ENCODE data around the gene FKBP3. TPM values are rescaled to one million over a fixed set of nuclear protein-coding genes. Genes with fewer than 3 reads are reported as not detected.
"Not testable (repeated sequence)": the region's sequence is repeated elsewhere in the genome, so short reads cannot be mapped to it uniquely, and the experiment has no call there.

Gene FKBP3
- total and polyA plus RNA-seq, 2 donors (not counting 3 experiments of a cell fraction or from before 2014, with no cell fraction given), result 23.2 to 92.9 TPM

DNA sequence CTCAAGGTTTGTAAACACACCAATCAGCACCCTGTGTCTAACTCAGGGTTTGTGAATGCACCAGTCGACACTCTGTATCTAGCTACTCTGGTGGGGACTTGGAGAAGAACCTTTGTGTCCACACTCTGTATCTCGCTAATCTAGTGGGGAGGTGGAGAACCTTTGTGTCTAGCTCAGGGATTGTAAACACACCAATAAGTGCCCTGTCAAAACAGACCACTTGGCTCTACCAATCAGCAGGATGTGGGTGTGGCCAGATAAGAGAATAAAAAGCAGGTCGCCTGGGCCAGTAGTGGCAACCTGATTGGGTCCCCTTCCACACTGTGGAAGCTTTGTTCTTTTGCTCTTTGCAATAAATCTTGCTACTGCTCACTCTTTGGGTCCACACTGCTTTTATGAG is 53.2 kb downstream of the FKBP3 start:
- H2AFZ ChIP-seq (ENCODE audit: low read depth, low read length); dilution Hi-C loops (cut with MboI; ENCODE audit: extremely low pct_ligation_motif_present, low sequenced_read_pairs); H3K9ac ChIP-seq (replicated peaks; ENCODE audit: extremely low read depth, insufficient read depth, low read length); H4K20me1 ChIP-seq (replicated peaks; ENCODE audit: control insufficient read depth, extremely low read depth, insufficient read depth, low read length); H3K9me1 ChIP-seq (replicated peaks; ENCODE audit: control insufficient read depth, extremely low read depth, insufficient read depth, low read length); H3K27me3 ChIP-seq (ENCODE audit: control insufficient read depth in 2 of 2, insufficient read depth in 2 of 2, low read length in 2 of 2); BruUV-seq (replicated peaks); H3K4me2 ChIP-seq (ENCODE audit: insufficient read depth, low read length); H3K27ac ChIP-seq (ENCODE audit: insufficient read depth, low read depth, low read length); H3K4me1 ChIP-seq (ENCODE audit: control insufficient read depth, extremely low read depth, insufficient read depth, low read length); POLR2A ChIA-PET; H3K9me3 ChIP-seq (replicated peaks; ENCODE audit: control insufficient read depth, insufficient read depth, low read length); FAIRE-seq; H3K4me3 ChIP-seq (replicated peaks in 1 of 3; ENCODE audit: insufficient read depth in 1 of 3, low read depth in 1 of 3, low read length in 3 of 3); DNase-seq (ENCODE audit: low read depth, low spot score); H3K36me3 ChIP-seq (ENCODE audit: control insufficient read depth in 2 of 2, extremely low read depth in 1 of 2, insufficient read depth in 2 of 2, low read length in 2 of 2): not testable (repeated sequence)
- H3K79me2 ChIP-seq (ENCODE audit: control insufficient read depth, insufficient read depth, low read length), result peaks cover 22% of the 10 kb centered on the region
- intact Hi-C loops (cut with micrococcal nuclease), result loop anchor here (5.0 kb wide), 1 partner anchor 184 kb away; a partner anchor contains a TSS
- CTCF ChIA-PET, result interaction anchor here (1.1 kb wide), 1 partner anchor 9 kb away, joined by 3 read pairs; no protein-coding TSS in a partner anchor

DNA sequence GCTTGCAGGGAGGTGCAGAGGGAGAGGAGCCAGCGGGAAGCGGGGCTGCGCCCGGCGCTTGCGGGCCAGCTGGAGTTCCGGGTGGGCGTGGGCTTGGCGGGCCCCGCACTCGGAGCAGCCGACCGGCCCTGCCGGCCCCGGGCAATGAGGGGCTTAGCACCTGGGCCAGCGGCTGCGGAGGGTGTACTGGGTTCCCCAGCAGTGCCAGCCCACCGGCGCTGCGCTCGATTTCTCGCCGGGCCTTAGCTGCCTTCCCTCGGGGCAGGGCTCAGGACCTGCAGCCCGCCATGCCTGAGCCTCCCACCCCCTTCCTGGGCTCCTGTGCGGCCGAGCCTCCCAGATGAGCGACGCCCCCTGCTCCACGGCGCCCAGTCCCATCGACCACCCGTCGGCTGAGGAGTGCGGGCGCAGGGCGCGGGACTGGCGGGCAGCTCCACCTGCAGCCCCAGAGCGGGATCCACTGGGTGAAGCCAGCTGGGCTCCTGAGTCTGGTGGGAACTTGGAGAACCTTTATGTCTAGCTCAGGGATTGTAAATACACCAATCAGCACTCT is 53.8 kb downstream of the FKBP3 start:
- H3K9ac ChIP-seq (replicated peaks; ENCODE audit: extremely low read depth, insufficient read depth, low read length); H3K4me3 ChIP-seq (replicated peaks in 1 of 3; ENCODE audit: insufficient read depth in 1 of 3, low read depth in 1 of 3, low read length in 3 of 3); dilution Hi-C loops (cut with MboI; ENCODE audit: extremely low pct_ligation_motif_present, low sequenced_read_pairs); H4K20me1 ChIP-seq (replicated peaks; ENCODE audit: control insufficient read depth, extremely low read depth, insufficient read depth, low read length); H3K9me3 ChIP-seq (replicated peaks; ENCODE audit: control insufficient read depth, insufficient read depth, low read length); H3K27ac ChIP-seq (ENCODE audit: insufficient read depth, low read depth, low read length); BruUV-seq (replicated peaks); FAIRE-seq; H2AFZ ChIP-seq (ENCODE audit: low read depth, low read length); H3K27me3 ChIP-seq (ENCODE audit: control insufficient read depth in 2 of 2, insufficient read depth in 2 of 2, low read length in 2 of 2); H3K9me1 ChIP-seq (replicated peaks; ENCODE audit: control insufficient read depth, extremely low read depth, insufficient read depth, low read length); H3K4me1 ChIP-seq (ENCODE audit: control insufficient read depth, extremely low read depth, insufficient read depth, low read length); H3K4me2 ChIP-seq (ENCODE audit: insufficient read depth, low read length); DNase-seq (ENCODE audit: low read depth, low spot score); POLR2A ChIA-PET; H3K36me3 ChIP-seq (ENCODE audit: control insufficient read depth in 2 of 2, extremely low read depth in 1 of 2, insufficient read depth in 2 of 2, low read length in 2 of 2): not testable (repeated sequence)
- intact Hi-C loops (cut with micrococcal nuclease), result loop anchor here (5.0 kb wide), 1 partner anchor 183 kb away; a partner anchor contains a TSS
- peaks cover 16% of the 10 kb centered on the region for H3K79me2 ChIP-seq (ENCODE audit: control insufficient read depth, insufficient read depth, low read length)
- CTCF ChIA-PET, result interaction anchor here (1.1 kb wide), 1 partner anchor 10 kb away, joined by 3 read pairs; no protein-coding TSS in a partner anchor

Measured in endothelial cell of umbilical vein (primary cell).